ENCODE results near the gene C1orf115.
A peak's percentile ranks its signal among the peaks of the same experiment; 100 is the strongest.
"Not testable (repeated sequence)": the region's sequence is repeated elsewhere in the genome, so short reads cannot be mapped to it uniquely, and the experiment has no call there.

Gene C1orf115

DNA sequence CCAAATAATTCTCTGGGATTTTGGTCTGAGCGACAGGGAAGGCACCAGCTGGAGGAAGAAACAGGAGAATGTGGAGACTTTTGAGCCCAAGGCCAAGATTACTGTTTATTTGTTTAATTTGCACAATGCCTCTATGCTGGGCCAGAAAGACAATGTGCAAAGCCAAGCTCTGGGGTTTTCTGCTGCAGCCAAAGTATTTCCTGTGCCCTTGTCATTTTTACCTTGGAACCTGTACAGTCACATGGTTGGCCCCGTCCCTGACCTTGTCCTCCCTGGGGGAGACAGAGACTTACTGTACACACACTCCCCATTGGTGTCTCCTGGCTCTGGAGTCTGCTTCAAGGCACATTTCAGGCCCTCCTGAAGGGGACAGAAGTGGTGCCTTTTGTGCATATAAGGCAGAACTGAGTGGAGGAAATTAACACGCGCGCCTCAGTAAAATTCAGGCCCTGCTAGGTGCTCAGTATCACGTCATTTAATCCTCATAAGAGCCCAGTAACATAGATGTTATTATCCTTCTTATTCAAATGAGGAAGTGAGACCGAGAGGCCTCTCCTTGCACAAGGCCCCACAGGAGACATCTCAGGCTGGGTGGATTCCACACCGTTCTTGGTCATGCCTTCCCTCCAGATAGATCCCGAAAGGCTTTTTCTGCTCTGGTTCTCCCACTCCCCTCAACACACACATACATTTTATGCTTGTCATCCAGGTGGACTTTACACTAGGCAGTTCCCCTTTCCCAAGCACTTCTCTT is 21.1 kb downstream of the C1orf115 start:
- H3K4me3 ChIP-seq (ENCODE audit: low read depth, low read length), result no peak overlapping the region
- TF ChIP-seq, protein P1, sequence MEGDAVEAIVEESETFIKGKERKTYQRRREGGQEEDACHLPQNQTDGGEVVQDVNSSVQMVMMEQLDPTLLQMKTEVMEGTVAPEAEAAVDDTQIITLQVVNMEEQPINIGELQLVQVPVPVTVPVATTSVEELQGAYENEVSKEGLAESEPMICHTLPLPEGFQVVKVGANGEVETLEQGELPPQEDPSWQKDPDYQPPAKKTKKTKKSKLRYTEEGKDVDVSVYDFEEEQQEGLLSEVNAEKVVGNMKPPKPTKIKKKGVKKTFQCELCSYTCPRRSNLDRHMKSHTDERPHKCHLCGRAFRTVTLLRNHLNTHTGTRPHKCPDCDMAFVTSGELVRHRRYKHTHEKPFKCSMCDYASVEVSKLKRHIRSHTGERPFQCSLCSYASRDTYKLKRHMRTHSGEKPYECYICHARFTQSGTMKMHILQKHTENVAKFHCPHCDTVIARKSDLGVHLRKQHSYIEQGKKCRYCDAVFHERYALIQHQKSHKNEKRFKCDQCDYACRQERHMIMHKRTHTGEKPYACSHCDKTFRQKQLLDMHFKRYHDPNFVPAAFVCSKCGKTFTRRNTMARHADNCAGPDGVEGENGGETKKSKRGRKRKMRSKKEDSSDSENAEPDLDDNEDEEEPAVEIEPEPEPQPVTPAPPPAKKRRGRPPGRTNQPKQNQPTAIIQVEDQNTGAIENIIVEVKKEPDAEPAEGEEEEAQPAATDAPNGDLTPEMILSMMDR (IDR thresholded peaks at IDR 0.05; ENCODE audit: low read depth, low read length, missing control alignments), result no peak
- DNase-seq (ENCODE audit: low read depth), result no peak
- in situ Hi-C loops (cut with HindIII; ENCODE audit: low sequenced_read_pairs), result no loop called here

DNA sequence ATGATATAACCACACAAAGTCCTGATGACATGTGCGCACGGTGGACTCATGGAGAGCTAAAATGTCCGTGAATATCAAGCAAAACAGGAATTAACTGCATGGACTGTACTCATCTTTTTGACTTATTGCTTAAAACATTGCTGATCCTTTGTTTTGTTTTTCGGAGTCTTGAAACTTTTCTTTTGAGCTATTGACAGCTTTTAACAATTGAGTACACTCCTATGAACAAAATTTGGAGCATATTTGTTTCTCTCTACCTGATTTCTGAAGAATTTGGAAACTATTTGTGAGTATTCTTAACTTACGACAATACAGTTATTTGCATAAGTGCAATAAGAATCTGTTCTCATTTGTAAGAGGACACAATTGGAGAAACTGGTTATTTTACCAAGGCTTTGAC is 25.8 kb downstream of the C1orf115 start:
- H3K4me3 ChIP-seq (ENCODE audit: low read depth, low read length); in situ Hi-C loops (cut with HindIII; ENCODE audit: low sequenced_read_pairs); DNase-seq (ENCODE audit: low read depth): not testable (repeated sequence)

DNA sequence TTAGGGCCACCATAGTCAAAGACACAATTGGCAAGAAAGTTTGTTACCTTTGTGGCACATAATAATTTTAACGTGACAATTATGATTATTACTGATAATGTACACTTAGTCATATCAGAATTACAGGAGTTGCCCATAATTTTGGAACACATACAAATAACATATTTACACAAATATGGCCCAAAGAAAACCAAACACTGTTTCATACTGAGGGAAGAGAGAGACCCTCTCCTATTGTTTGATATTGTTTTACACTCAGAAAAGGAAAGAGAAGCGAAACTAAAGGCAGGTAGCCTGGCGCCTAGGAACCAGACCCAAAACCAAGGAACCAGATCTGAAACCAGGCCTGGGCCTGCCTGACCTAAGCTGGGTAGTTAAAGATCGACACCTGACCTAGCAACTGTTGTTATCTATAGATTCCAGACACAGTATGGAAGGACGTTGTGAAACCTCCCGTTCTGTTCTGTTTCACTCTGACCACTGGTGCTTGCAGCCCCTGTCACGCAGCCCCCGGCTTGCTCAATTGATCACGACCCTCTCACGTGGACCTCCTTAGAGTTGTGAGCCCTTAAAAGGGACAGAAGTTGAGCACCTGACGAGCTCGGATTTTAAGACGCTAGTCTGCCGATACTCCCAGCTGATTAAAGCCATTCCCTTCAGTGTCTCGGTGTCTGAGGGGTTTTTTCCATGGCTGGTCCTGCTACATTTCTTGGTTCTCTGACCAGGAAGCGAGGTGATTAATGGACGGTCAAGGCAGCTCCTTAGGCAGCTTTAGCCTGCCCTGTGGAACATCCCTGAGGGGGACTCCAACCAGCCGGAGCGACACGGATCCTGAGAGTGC is 27.9 kb downstream of the C1orf115 start:
- no peak overlapping the region for H3K4me3 ChIP-seq (ENCODE audit: low read depth, low read length)
- in situ Hi-C loops (cut with HindIII; ENCODE audit: low sequenced_read_pairs), result no loop called here
- TF ChIP-seq, protein P1 (IDR thresholded peaks at IDR 0.05; ENCODE audit: low read depth, low read length, missing control alignments), result no peak
- DNase-seq (ENCODE audit: low read depth), result no peak

DNA sequence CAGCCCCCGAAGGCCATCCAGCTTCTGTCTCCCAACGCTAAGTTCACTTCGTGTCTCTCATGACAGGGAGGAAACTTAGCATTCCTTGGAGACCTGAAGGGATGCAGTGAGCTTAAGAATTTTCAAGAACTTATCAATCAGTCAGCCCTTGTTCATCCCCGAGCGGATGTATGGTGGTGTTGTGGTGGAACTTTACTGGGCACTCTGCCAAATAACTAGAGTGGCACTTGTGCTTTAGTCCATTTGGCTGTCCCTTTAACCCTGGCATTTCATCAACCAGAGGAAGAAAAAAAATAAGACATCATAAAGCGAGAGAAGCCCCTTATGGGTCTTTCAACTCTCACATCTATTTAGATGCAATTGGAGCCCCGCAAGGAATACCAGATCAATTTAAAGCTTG is 31.1 kb downstream of the C1orf115 start:
- DNase-seq (ENCODE audit: low read depth); in situ Hi-C loops (cut with HindIII; ENCODE audit: low sequenced_read_pairs); H3K4me3 ChIP-seq (ENCODE audit: low read depth, low read length): not testable (repeated sequence)

DNA sequence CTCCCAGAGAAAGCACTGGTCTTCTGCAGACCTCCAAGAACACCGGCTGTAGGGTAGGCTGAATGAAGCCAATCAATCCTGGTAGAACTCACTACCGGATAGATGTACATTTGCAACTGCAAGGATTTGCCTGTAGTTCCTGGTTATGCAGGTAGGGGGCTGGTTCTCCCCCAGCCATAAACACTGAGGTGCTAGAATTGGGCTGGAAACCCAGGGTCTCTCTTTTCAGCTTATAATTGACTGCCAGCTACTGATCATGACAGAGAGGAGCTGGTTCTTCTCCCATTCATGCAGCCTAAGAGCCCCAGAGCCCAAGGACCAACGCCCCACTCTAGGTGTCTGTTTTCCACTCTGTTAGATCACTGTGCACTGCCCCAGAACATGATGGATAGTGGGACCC is 36.5 kb downstream of the C1orf115 start:
- in situ Hi-C loops (cut with HindIII; ENCODE audit: low sequenced_read_pairs), result no loop called here
- TF ChIP-seq, protein P1 (IDR thresholded peaks at IDR 0.05; ENCODE audit: low read depth, low read length, missing control alignments), result peak; percentile 22
- DNase-seq (ENCODE audit: low read depth), result no peak
- H3K4me3 ChIP-seq (ENCODE audit: low read depth, low read length), result no peak overlapping the region

DNA sequence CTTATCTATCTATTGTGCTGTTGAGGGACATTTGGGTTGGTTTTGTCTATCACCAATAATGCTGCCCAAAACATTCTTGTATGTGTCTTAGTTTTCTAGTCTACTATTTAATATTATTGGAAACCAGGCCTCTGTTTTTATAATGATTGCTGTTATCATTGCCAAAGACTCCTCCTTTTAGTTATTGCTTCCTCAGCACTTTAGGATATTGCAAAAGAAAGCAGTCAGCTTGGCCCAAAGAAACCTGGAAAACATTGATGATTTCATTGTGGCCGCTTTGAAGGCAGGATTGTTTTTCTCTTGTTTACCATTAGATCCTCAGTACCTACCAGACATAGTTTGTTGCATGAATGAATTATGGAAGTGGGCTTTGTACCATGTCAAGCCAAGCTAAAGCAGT is 37.4 kb downstream of the C1orf115 start:
- in situ Hi-C loops (cut with HindIII; ENCODE audit: low sequenced_read_pairs), result no loop called here
- H3K4me3 ChIP-seq (ENCODE audit: low read depth, low read length), result no peak overlapping the region
- DNase-seq (ENCODE audit: low read depth), result no peak
- TF ChIP-seq, protein P1 (IDR thresholded peaks at IDR 0.05; ENCODE audit: low read depth, low read length, missing control alignments), result no peak

DNA sequence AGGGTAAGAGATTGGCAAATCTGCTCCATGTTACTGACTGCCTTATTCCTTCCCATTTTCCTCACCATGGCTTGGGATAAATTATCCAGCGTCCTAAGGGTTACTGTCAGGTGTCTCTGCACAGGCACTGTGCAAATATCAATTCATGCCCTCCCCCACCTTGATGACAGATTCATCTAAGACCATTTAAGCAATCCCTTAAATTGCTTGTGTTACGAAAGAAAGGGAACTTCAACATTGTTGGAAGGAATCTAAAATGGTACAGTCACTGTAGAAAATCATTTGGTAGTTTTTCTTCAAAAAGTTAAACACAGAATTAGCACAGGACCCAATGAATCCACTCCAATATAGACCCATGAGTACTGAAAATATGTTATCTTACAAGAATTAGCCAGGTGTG is 40.3 kb downstream of the C1orf115 start:
- no peak overlapping the region for H3K4me3 ChIP-seq (ENCODE audit: low read depth, low read length)
- TF ChIP-seq, protein P1 (IDR thresholded peaks at IDR 0.05; ENCODE audit: low read depth, low read length, missing control alignments), result no peak
- in situ Hi-C loops (cut with HindIII; ENCODE audit: low sequenced_read_pairs), result no loop called here
- DNase-seq (ENCODE audit: low read depth), result no peak
